ENCODE measurements around the gene CELF6.

- TF ChIP-seq CTCF (conservative IDR thresholded peaks at IDR 0.05) (0 out of 2 replicates have a peak, but pooled peaks have one; percentile 32), EZH2 (IDR thresholded peaks at IDR 0.05; ENCODE audit: low read depth) (no peak)
Observed at GRCh38 chr15:72341361-72341760, 21.4 kb upstream of the CELF6 start.

Measured in PC-9 (cell line).